ENCODE measurements around the gene SPATA17. TPM values are rescaled to one million over a fixed set of nuclear protein-coding genes. Genes with fewer than 3 reads are reported as not detected.

Gene SPATA17
- total and polyA plus RNA-seq, 2 of the 8 experiments (the other 6 are each of a cell fraction or from before 2014, with no cell fraction given), result 0.17 to 0.48 TPM

- Histone ChIP-seq H2BK5ac (ENCODE audit: low read depth, low read length) (no peak overlapping the region), H4K8ac (ENCODE audit: extremely low read depth, insufficient read depth, low read length) (no peak overlapping the region), H3K79me1 (ENCODE audit: low read depth, low read length) (no peaks in the 10 kb centered on the region), H3K23me2 (ENCODE audit: low read depth, low read length) (no peaks in the 10 kb centered on the region), H2BK20ac (ENCODE audit: low read length) (no peak overlapping the region), H2BK12ac (ENCODE audit: low read depth, low read length) (no peak overlapping the region), H3K18ac (ENCODE audit: extremely low read depth, low read length) (no peak overlapping the region), H3K14ac (ENCODE audit: insufficient read length) (no peak overlapping the region), H2AK5ac (ENCODE audit: low read depth, low read length) (no peak overlapping the region), H3K23ac (ENCODE audit: insufficient read length) (no peak overlapping the region), H3K27me3 (replicated peaks in 1 of 4; ENCODE audit: control insufficient read depth in 3 of 4, extremely low read depth in 1 of 4, insufficient read depth in 3 of 4, low read length in 3 of 4) (no peaks in the 10 kb centered on the region), H3K9me3 (ENCODE audit: insufficient read depth in 2 of 2, low read depth in 1 of 2, low read length in 1 of 2) (no peaks in the 10 kb centered on the region), H2AFZ (ENCODE audit: low read length) (no peak overlapping the region), H3K4ac (replicated peaks; ENCODE audit: insufficient read length, low read depth, low read length) (no peak overlapping the region), H3K79me2 (ENCODE audit: control insufficient read depth in 1 of 2, insufficient read depth in 2 of 2, low read length in 2 of 2) (no peaks in the 10 kb centered on the region), H4K91ac (replicated peaks; ENCODE audit: insufficient read length, low read length) (no peak overlapping the region), H4K20me1 (replicated peaks in 1 of 2; ENCODE audit: control insufficient read depth in 1 of 2, insufficient read depth in 2 of 2, low read length in 2 of 2) (no peaks in the 10 kb centered on the region), H3K36me3 (ENCODE audit: control insufficient read depth in 2 of 4, insufficient read depth in 4 of 4, low read length in 3 of 4) (no peaks in the 10 kb centered on the region), H3K4me2 (ENCODE audit: insufficient read depth in 1 of 2, low read depth in 2 of 2, low read length in 2 of 2) (no peak overlapping the region), H3K9ac (replicated peaks in 1 of 4; ENCODE audit: extremely low read depth in 1 of 4, low read depth in 3 of 4, low read length in 3 of 4) (no peak overlapping the region), H3K4me1 (replicated peaks in 1 of 4; ENCODE audit: control insufficient read depth in 3 of 4, insufficient read depth in 4 of 4, low read length in 3 of 4) (no peaks in the 10 kb centered on the region), H3K27ac (ENCODE audit: low read depth, low read length) (no peak overlapping the region), H2BK120ac (replicated peaks; ENCODE audit: low read depth, low read length) (no peak overlapping the region), H3K4me3 (ENCODE audit: extremely low read depth in 1 of 4, insufficient read depth in 2 of 4, low read depth in 3 of 4, low read length in 4 of 4) (no peak overlapping the region), H2BK15ac (ENCODE audit: low read length) (no peak overlapping the region), H3K56ac (replicated peaks; ENCODE audit: insufficient read length, low read depth, low read length) (no peak overlapping the region), H4K5ac (ENCODE audit: insufficient read length, low read depth, low read length) (no peak overlapping the region)
- WGBS, 2 experiments (ENCODE audit: extremely low coverage in 1 of 2, insufficient coverage in 1 of 2, insufficient read length in 1 of 2, insufficient replicate concordance in 2 of 2, low coverage in 1 of 2, low lambda C conversion rate in 2 of 2, missing lambda C conversion rate in 1 of 2), result 84% methylated on average over 2 of the region's 2 CpGs; no CpG with 5 or more reads in 1 of the 2 experiments
- POLR2A ChIA-PET (ENCODE audit: partially characterized antibody), result no interaction called here
- FAIRE-seq, result no peak
- CTCF ChIA-PET (ENCODE audit: partially characterized antibody), result no interaction called here
- no peak for DNase-seq (ENCODE audit: low read depth in 1 of 2, low spot score in 2 of 2)
- TF ChIP-seq ATF2 (IDR thresholded peaks at IDR 0.05; ENCODE audit: low read length), result no peak
These were observed 260.8 kb downstream of the SPATA17 start for GRCh38 chr1:217891966-217892365.

Measured in H1 (cell line).